Lower lobe of right lung (tissue), 2 donors: ENCODE data around the gene FCSK. TPM values are rescaled to one million over a fixed set of nuclear protein-coding genes. Genes with fewer than 3 reads are reported as not detected.

Experiments
- ATAC-seq, 2 donors: fragments of 200-7000 bp; cut with Tn5 transposase; one replicate each; pipeline ENCODE4 v1.9.1; 2020 to 2022; ENCODE audit warnings: mild to moderate bottlenecking in 2 of 2, moderate library complexity in 2 of 2
- DNase-seq: peaks from one replicate; pipeline ENCODE4 v3.0.0-alpha.2; 2020
- H3K27ac ChIP-seq: fragments of 200-600 bp; one replicate; pipeline ENCODE4 v1.8.0; 2022
- H3K27me3 ChIP-seq: fragments of 200-600 bp; one replicate; pipeline ENCODE4 v1.8.0; 2022; ENCODE audit warnings: low read depth
- H3K36me3 ChIP-seq: fragments of 200-600 bp; one replicate; pipeline ENCODE4 v1.8.0; 2022; ENCODE audit warnings: mild to moderate bottlenecking
- H3K4me1 ChIP-seq: fragments of 200-600 bp; one replicate; pipeline ENCODE4 v1.8.0; 2022
- H3K4me3 ChIP-seq: fragments of 200-600 bp; one replicate; pipeline ENCODE4 v1.8.0; 2022; ENCODE audit warnings: mild to moderate bottlenecking
- H3K9me3 ChIP-seq: fragments of 200-600 bp; one replicate; pipeline ENCODE4 v1.8.0; 2022
- intact Hi-C: fragments of 100-400 bp; cut with DNase I; formaldehyde crosslinking; loops from one replicate; pipeline ENCODE4 v1.11.0; 2022
- total RNA-seq: library from RNA; stranded (reverse); fragmentation: NEBNext Ultra II Directional; extraction: Animal tissue kit (Norgen Biotek cat#: 25700); gene quantifications from one replicate; pipeline ENCODE4 v1.2.1, GENCODE V29; 2021
- TF ChIP-seq, protein P1 (sequence below): fragments of 200-600 bp; IDR thresholded peaks from one replicate; pipeline ENCODE4 v1.8.0; 2022; ENCODE audit warnings: antibody characterized with exemption, mild to moderate bottlenecking
- donor health status: DM: no; HTN: yes; CAD: no; lungs with severe emphysema.

Gene FCSK
- total RNA-seq, 1 donor from 2014 or later: 23.8 TPM

DNA sequence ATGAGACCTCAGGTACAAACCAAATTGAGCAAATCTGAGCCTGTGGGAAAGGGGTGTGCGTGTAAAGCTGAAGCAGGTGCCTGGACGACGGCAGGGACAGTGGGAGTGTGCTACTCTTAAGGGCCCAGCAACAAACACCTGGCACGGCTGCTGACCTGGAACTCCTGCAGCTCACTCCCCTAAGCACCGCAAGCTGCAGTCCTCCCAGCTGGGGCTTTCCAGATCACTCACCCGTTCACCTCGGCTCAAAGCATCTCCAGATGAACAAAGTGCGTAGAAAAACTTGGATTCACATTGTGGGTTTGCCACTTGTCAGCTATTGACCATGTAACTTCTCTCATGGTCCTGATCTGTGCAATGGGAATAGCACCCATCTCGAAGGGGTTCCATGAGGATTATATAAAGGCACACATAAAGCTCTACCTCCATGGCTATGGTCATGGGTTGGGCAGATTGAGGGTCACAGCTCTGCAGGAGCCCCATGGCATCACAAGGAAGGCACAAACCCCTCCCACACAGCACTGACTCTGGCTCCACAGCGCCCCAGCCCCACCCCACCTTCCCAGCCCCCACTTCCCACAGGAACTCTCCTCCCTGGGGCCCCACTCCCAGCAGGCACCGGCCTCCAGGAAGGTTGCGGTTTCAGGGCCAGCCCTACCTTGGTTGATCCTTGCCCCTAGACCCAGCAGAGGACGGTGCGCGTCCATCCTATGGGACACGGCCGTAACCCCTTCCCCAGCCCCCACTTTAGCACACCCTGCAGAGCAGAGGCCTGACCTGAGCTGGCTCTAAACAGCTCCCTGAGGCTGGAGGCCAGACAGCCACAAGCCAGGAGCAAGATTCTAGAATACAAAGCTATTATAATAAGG, 37.4 kb upstream of the FCSK start:
- Histone ChIP-seq H3K4me1 (peaks cover 53% of the 10 kb centered on the region), H3K27me3 (no peaks in the 10 kb centered on the region), H3K9me3 (no peaks in the 10 kb centered on the region), H3K4me3 (no peak overlapping the region), H3K36me3 (peaks cover 5% of the 10 kb centered on the region), H3K27ac (no peak overlapping the region)
- TF ChIP-seq, protein P1, sequence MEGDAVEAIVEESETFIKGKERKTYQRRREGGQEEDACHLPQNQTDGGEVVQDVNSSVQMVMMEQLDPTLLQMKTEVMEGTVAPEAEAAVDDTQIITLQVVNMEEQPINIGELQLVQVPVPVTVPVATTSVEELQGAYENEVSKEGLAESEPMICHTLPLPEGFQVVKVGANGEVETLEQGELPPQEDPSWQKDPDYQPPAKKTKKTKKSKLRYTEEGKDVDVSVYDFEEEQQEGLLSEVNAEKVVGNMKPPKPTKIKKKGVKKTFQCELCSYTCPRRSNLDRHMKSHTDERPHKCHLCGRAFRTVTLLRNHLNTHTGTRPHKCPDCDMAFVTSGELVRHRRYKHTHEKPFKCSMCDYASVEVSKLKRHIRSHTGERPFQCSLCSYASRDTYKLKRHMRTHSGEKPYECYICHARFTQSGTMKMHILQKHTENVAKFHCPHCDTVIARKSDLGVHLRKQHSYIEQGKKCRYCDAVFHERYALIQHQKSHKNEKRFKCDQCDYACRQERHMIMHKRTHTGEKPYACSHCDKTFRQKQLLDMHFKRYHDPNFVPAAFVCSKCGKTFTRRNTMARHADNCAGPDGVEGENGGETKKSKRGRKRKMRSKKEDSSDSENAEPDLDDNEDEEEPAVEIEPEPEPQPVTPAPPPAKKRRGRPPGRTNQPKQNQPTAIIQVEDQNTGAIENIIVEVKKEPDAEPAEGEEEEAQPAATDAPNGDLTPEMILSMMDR: no peak
- ATAC-seq (peak in 1 of 2 donors; percentile 20), DNase-seq (no peak)
- intact Hi-C loops: no loop called here

- Histone ChIP-seq H3K27ac (no peak overlapping the region), H3K9me3 (no peaks in the 10 kb centered on the region), H3K4me3 (no peak overlapping the region), H3K36me3 (no peaks in the 10 kb centered on the region), H3K27me3 (no peaks in the 10 kb centered on the region), H3K4me1 (peaks cover 57% of the 10 kb centered on the region)
- DNase-seq (no peak), ATAC-seq (no peak)
- TF ChIP-seq, protein P1: no peak
- intact Hi-C loops: no loop called here
Measured at GRCh38 chr16:70417661-70418060, 36.7 kb upstream of the FCSK start.

DNA sequence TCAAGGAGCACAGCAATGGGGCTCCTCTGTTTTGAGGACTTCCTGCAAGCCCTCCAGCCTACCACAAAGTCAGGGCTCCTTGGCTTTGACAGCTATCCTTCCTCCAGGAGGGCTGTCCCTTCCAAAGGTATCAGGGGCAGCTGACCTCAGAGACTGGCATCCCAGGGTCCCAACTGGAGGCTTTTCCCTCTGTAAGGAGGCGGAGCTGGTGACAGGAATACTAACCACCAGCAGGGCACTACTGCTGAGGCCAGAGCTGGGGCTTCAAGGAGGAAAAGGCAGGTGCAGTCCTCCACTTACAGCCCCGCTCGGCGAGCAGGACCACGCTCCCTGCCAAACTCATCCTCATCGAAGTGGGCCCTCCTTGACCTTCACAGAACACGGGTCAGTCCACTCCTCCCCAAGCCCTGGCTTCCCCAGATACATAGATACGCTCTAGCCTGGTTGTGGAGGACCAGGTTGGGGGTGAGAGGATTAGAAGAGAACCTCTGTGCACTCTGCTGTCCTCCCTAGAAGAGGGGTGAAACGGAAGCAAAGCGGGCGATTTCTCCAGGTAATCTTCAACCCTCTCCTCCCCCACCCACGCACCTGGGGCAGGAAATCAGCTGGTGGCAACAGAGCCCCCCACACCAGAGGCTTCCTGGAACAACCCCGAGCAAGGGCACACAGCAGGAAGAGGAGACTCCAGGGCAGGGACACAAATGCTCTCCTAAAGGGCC, 36.0 kb upstream of the FCSK start:
- Histone ChIP-seq H3K27ac (no peak overlapping the region), H3K36me3 (no peaks in the 10 kb centered on the region), H3K4me1 (peaks cover 65% of the 10 kb centered on the region), H3K9me3 (no peaks in the 10 kb centered on the region), H3K4me3 (no peak overlapping the region), H3K27me3 (no peaks in the 10 kb centered on the region)
- TF ChIP-seq, protein P1: no peak
- ATAC-seq (no peak), DNase-seq (no peak)
- intact Hi-C loops: no loop called here

- H3K9me3 ChIP-seq: no peaks in the 10 kb centered on the region
- no peaks in the 10 kb centered on the region for H3K27me3 ChIP-seq
- no peak overlapping the region for H3K4me3 ChIP-seq
- TF ChIP-seq, protein P1: no peak
- ATAC-seq (no peak), DNase-seq (no peak)
- intact Hi-C loops: no loop called here
- no peaks in the 10 kb centered on the region for H3K36me3 ChIP-seq
- H3K27ac ChIP-seq: no peak overlapping the region
- peaks cover 62% of the 10 kb centered on the region for H3K4me1 ChIP-seq
Measured at GRCh38 chr16:70418993-70419318, 35.4 kb upstream of the FCSK start.

- Histone ChIP-seq H3K4me1 (peaks cover 58% of the 10 kb centered on the region), H3K4me3 (no peak overlapping the region), H3K27me3 (no peaks in the 10 kb centered on the region), H3K9me3 (no peaks in the 10 kb centered on the region), H3K36me3 (no peaks in the 10 kb centered on the region), H3K27ac (no peak overlapping the region)
- TF ChIP-seq, protein P1: no peak
- intact Hi-C loops: no loop called here
- no peak for ATAC-seq
- DNase-seq: no peak
Measured at GRCh38 chr16:70419384-70420327, 34.7 kb upstream of the FCSK start.
